Epithelial cell of esophagus (primary cell): ENCODE results near the gene IMP4.

Experiments used
- DNase-seq: peaks from one replicate; pipeline ENCODE4 v3.0.0; 2010; ENCODE audit warnings: low read depth
- H3K4me3 ChIP-seq: 2 replicates; pipeline ENCODE4 v1.5.1; 2011; ENCODE audit warnings: mild to moderate bottlenecking, low read length, control low read depth
- TF ChIP-seq, protein P1 (sequence below): IDR thresholded peaks from 2 replicates; pipeline ENCODE4 v1.5.1; 2011; ENCODE audit warnings: low read depth, mild to moderate bottlenecking, low read length, control low read depth, inconsistent platforms; ENCODE audit not compliant: insufficient read depth; ENCODE audit errors: missing control alignments

The IMP4 gene

DNA sequence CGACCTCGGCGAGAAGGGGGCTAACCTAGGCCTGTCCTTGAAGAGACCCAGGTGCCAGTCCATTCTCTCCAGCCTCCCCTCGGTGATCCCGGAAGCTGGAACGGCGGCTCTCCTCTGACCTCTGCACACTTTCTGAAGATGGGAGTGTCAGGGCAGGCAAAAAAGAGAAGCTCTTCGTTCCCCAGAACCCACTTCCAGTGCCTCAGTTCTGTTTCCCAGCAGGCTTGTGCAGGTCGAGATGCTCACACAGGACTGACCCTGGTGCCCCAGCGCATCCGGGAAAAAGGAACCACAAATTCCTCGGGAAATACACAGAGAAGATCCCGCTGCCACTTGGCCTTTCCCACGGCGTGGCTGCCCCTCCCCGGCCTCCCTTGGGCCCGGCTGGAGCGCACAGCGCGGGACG, 12.5 kb downstream of the IMP4 start:
- no peak for DNase-seq
- H3K4me3 ChIP-seq, result peak overlapping the region; percentile 65
- TF ChIP-seq, protein P1, sequence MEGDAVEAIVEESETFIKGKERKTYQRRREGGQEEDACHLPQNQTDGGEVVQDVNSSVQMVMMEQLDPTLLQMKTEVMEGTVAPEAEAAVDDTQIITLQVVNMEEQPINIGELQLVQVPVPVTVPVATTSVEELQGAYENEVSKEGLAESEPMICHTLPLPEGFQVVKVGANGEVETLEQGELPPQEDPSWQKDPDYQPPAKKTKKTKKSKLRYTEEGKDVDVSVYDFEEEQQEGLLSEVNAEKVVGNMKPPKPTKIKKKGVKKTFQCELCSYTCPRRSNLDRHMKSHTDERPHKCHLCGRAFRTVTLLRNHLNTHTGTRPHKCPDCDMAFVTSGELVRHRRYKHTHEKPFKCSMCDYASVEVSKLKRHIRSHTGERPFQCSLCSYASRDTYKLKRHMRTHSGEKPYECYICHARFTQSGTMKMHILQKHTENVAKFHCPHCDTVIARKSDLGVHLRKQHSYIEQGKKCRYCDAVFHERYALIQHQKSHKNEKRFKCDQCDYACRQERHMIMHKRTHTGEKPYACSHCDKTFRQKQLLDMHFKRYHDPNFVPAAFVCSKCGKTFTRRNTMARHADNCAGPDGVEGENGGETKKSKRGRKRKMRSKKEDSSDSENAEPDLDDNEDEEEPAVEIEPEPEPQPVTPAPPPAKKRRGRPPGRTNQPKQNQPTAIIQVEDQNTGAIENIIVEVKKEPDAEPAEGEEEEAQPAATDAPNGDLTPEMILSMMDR, result no peak

DNA sequence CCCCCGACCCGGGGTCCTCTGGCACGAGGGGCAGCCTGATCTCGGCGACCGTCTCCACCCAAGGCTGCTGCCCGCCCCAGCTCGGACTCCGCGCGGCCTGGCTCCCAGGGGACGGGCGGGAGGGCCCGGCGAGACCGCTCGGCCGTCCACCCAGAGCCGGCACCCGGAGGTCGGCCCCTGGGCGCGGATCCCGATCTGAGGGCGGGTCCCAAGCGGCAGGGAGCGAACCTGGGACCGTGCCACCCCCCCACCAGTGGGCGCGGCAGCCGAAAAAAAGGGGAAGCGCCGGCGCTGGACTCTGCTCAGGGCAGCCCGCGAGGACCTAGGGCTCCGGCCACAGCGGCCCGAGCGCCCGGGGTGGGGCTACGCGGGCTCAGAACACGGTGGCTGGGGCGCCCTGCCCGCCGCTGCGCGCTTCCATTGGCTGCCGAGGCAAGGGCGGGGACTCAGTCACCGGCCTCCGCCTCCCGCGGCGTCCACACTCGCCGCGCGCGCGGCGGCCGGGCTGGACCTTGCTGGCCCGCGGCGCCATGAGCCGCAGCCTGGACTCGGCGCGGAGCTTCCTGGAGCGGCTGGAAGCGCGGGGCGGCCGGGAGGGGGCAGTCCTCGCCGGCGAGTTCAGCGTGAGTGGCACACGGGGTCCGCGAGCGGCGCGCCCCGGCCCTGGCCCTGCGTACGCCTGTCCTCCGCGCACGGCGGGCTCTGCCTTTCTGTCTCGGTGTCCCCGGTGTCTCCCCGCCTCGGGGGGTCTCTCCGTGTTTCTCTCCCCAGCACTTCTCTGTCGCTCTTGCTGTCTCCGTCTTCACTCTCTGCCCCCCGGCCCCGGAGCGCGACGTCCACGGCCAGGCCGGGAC, 13.1 kb downstream of the IMP4 start, which contains the start of gene PTPN18:
Gene PTPN18 (plus strand): TSS at position 479 of the 854 bp plus-strand sequence. CDS start 52 bp downstream, at position 531.
- peak; percentile 87 for DNase-seq
- TF ChIP-seq, protein P1, result no peak
- peak within 1 kb of the TSS; percentile 65 for H3K4me3 ChIP-seq

DNA sequence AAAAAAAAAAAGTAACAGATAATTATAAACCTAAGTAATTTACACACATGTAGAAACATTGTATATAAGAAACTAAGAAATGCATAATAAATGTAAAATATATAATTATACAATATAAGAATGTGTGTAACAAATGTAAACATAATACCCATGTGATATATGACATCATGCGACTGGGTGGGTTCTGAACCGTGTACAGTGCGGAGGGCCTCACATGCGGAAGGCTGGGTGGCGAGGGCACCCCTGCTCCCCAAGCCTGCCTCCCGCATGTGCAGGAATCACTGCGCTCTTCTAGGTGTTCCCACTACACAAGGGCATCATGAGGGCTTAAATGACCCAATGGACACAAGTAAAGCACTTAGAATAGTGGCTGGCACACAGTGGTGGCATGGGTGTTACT, 15.2 kb downstream of the IMP4 start:
- TF ChIP-seq, protein P1, result no peak
- H3K4me3 ChIP-seq, result no peak overlapping the region
- DNase-seq, result no peak

DNA sequence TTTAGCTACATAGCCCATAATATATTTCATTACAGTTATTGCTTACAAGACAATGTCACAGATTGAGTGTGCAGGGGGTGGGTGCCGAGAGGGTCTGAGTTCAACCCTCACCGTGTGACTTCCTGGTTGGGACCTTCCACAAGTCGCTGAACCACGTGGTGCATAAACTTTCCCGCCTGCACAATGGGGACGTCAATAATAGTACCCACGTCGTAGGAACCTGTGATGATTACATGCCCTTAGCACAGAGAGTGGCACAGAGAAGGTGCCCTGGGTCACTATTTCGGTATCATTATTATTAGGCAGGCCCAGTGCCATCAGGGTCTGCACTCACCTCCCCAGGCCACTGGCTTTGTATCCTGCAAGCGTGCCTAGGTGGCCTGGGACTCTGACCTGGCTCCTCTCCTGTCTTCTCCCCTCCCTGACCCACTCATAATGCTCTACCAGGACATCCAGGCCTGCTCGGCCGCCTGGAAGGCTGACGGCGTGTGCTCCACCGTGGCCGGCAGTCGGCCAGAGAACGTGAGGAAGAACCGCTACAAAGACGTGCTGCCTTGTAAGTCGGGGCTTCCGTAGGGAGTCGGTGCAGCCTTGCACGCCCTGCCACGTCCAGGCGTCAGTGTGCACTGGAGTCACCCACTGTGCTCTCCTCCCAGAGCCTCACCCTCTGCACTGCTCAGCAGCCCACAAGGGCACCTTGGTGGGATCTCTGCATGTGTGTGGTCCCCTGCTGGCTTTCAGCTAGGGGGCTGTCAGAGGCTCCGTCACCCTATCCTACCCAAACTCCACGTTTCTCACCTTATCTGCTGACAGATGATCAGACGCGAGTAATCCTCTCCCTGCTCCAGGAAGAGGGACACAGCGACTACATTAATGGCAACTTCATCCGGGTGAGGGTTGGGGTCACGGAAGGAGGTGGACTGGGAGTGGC, 16.0 kb downstream of the IMP4 start:
- DNase-seq, result no peak
- no peak overlapping the region for H3K4me3 ChIP-seq
- TF ChIP-seq, protein P1, result no peak

DNA sequence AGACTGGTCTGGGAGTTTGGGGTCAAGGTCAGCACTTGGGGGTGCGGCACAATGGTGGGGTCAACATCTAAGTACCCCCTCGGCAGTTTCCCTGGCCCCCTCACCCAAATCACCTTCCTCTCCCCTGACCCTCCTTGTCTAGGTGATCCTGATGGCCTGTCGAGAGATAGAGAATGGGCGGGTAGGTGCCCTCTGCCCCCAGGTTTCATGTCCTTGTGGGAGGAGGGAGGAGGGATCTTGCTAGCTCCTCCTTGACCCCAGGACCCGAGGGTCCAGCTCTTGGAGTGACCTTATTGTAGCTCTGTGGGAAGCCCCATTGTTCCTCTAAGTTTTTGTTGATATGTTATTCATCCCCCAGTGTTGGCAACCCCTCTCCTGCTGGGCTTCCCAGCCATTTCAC, 16.8 kb downstream of the IMP4 start:
- no peak for DNase-seq
- no peak overlapping the region for H3K4me3 ChIP-seq
- TF ChIP-seq, protein P1, result no peak

DNA sequence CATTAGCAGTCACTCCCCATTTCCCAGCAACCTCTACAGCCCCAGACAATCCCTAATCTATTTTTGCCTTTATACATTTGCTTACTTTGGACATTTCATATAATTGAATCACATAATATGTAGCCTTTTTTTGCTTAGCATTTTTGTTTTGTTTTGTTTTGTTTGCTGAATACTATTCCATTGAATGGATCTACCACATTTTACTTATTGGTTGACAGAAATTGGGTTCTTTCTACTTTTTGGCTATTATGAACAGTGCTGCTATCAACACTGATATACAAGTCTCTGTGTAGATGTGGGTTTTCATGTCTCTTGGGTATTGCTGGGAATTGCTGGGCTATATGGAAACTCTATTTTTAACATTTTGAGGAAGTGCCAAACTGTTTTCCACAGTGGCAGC, 20.8 kb downstream of the IMP4 start:
- H3K4me3 ChIP-seq, result no peak overlapping the region
- DNase-seq, result no peak
- TF ChIP-seq, protein P1, result no peak
